KG1 (cell line): ENCODE data around the gene HMGCL.
"Not testable (repeated sequence)": the region's sequence is repeated elsewhere in the genome, so short reads cannot be mapped to it uniquely, and the experiment has no call there.

Experiments used
- DNase-seq: peaks from one replicate; lab custom pipeline; 2025; lab: John Stamatoyannopoulos, UW

HMGCL gene

DNA sequence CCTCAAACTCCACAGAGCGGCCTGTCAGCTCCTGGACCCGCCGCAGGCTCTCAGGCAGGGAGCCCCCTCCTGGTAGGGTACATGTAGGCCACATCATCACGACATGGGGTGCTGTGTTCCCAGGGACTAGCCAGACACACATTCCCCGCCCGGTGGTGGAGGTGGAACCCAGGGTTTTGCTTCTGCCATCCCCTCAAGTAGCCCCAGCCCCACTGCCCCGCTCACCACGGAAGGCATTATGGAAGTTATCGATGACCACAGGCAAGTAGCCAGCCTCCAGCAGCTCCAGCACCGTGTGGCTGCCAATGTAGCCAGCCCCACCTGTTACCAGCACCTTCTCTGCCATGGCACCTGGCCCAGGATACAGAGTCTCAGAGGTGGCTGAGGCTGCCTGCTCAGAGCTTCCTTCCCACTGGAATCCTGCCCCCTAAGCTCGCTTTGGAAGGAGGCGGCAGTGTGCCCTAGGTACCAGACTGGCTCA, 26.5 kb downstream of the HMGCL start:
- DNase-seq = no peak

DNA sequence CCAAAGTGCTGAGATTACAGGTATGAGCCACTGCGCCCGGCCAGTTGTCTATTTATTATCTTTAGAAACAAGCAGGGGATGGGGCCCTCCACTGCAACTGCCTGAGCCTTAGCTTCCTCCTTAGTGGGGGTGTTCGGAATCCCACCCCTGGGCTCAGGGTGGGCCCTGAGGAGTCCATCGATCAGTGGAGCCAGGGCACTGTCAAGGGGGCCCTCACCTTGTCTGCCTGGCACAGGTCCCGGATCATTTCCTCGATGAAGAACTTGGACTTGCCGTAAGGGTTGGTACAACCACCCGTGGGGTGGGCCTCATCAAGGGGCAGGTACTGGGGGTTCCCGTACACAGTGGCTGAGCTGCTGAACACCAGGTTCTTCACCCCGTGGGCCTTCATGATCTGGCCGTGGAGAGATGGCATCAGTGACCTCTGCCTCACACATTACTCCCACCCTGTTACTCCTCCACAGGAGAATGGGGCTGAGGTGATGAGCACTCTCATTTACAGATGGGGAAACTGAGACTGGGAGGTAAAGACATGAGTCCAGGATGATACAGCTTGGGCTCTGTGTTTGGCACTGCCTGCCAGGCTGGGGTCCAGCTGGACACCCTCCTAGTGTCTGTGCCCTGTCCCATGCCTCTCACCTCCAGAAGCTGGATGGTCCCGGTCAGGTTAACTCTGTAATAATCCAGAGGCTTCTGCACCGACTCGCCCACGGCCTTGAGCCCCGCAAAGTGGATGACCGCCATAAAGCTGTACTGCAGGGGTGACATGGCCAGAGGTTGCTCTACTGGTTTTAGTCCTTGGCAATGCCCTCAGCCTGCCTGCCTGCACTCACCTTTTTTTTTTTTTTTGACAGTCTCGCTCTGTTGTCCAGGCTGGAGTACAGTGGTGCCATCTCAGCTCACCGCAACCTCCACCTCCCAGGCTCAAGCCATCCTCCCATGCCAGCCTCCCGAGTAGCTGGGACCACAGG, 27.5 kb downstream of the HMGCL start:
- no peak for DNase-seq

DNA sequence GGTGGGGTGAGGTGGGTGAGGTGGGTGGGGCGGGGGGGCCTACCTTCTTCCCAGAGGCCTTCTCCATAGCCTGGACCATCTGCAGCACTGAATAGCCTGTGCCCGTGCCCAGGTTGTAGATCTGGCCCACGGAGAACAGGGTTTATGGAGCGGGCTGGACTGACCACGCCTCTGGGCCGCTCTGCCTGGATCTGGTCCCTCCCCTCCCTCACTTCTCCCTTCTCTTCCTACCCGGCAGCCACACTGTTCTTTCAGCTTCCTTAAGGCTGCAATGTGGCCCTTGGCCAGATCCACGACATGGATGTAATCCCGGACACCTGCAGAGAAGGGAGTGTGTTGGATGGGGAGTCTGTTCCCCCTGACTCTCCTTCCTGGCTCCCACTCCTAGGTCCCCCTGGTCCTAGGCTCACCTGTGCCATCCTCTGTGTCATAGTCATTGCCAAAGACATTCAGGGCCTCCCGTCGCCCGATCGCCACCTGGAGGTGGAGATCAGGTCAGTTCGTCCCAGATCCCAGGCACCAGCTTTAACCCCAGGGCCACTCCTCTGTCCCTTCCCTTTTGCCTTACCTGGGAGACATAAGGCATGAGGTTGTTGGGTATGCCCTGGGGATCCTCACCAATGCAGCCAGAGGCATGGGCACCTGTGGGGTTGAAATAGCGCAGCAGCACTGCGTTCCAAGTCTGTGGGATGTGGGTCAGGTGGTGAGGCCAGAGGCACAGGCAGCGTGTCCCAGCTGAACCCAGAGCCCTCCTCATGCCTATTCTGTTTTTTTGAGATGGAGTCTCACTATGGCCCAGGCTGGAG, 28.6 kb downstream of the HMGCL start:
- no peak for DNase-seq

DNA sequence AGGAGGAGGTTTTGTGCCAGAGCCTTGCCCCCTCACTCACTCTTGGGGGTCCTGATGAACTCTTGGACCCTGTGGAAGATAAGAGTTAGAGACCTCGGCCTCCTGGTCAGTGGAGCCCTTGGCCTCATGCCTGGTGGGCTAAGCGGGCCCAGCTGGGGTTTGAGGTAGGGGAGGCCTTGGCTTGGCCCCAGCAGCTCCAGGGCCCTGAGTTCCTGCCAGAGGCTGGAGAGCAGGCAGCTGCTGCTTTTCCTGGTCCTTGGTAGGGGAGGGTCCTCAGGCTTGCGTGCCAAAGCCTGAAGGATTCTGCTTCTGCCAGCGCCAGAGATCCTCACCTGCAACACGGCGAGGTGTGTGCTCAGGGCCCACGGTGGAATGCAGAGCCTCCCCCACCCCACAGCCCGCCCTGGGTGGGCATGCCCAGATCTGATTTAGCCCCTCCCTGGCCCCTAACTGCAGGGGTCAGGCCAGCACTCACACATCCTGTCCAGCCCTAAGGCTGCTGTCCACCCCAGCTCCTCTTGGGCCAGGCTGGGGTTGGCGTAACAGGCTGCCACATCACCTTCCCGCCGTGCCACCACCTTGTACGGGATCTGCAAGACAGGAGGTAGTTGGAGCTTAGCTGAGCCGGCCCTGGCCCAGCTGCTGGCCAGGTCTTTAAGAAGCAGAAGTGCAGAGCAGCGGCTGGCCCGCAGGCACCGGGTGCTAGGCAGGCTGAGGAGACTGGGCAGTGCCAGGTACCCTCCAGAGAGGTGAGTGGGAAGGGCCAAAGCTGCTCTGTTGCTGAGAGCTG, 29.4 kb downstream of the HMGCL start:
- DNase-seq = no peak

DNA sequence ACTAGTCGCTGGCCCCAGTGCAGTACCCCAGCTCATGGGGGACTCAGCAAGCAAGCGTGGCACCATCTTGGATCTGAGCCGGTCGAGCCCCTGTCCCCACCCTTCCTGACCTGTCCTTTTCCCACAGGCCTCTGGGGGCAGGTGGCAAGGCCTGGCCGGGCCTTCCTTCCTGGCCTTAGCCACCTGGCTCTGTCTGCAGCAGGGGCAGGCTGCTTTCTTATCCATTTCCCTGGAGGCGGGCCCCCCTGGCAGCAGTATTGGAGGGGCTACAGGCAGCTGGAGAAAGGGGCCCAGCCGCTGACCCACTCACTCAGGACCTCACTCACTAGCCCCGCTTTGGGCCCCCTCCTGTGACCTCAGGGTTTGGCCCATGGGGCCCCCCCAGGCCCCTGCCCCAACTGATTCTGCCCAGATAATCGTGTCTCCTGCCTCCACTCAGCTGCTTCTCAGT, 30.5 kb downstream of the HMGCL start:
- DNase-seq = not testable (repeated sequence)

DNA sequence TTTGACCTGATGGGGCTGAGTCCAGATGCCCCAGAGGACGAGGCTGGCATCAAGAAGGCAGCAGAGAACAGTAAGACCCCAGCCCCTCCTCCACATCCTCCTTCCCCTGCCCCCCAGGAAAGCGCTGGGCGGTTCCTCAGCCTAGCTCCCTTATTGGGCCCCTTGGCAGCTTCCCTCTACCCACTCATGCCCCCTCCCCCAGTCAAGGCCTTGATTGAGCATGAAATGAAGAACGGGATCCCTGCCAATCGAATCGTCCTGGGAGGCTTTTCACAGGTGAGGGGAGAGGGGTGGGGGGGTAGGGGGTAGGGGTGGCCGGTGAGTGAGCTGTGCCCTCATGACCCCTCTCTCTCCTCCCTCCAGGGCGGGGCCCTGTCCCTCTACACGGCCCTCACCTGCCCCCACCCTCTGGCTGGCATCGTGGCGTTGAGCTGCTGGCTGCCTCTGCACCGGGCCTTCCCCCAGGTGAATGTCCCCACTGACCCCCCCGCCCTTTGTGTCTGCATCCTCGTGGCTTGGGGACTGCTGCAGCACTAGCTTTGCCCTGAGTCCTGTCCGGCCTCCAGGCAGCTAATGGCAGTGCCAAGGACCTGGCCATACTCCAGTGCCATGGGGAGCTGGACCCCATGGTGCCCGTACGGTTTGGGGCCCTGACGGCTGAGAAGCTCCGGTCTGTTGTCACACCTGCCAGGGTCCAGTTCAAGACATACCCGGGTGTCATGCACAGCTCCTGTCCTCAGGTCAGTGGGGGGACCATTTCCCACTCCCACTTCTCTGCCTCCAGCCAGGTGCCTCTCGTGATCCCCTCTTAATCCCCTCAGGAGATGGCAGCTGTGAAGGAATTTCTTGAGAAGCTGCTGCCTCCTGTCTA, 31.1 kb downstream of the HMGCL start:
- no peak for DNase-seq

DNA sequence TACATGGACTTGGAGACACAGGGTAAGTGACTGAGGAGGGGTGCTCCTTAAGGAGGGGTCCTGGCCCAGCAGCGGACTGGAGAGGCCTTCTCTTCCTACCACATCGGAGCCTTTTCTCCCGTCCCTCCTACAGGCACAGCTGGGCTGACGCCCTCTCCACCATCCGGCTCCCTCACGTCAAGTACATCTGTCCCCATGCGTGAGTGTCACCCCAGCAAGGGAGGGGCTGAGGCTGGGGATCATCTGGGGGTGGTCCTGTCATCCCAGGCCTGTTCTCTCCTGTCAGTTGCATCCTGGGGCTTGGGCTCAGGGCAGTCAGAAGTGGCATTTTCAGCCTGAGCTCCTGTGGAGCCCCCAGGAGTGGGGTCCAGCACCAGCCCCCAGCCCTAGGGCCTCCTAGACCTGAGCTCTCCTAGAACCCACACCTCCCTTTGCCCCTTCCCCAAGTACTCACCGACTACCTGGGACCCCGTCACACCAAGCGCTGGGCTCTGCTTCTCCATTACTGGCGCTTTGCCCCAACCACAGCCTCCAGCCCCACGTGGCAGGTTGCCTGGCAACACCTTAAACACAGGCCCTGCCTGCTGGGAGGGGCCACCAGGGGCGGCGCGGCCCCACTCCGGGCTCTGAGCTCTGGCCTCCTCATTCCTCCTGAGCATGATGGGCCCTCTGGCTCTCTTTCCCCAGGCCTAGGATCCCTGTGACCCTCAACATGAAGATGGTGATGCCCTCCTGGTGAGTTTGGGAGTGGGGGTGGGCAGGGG, 32.0 kb downstream of the HMGCL start:
- DNase-seq = no peak

DNA sequence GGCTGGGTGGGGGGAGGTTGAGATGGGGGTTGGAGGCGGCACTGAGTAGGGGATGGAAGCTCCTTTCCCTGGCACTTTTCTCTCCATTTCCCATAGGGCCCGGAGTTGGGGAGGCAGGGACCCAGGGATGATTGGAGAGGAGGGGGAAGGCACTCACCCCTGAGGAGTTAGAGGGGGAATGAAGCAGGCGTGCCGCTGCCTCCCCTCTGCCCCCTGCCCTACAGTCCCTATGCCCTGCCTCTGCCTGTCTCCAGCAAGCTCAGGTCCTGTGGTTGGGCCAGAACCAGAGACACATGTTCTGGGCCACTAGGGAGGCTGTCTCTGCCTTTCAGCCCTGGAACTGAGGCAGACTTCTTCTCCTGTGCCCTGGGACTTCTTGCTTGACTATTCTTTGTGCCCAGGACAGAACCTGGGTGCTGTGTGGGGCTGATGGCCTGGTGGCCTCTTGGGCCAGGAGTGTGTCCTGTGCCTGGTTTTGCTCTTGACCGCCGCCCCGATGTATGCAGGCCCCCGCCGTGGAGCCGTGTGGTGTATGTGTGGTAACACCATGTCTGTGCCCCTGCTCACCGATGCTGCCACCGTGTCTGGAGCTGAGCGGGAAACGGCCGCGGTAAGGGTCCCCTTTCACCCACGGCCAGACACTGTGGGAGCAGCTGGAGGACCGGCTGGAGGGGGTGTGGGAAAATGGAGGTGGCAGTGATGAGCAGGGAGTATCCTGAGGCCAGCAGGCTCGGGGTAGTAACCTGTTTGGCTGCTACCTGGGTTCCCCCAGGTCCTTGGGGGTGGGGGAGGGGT, 32.9 kb downstream of the HMGCL start:
- DNase-seq = no peak

DNA sequence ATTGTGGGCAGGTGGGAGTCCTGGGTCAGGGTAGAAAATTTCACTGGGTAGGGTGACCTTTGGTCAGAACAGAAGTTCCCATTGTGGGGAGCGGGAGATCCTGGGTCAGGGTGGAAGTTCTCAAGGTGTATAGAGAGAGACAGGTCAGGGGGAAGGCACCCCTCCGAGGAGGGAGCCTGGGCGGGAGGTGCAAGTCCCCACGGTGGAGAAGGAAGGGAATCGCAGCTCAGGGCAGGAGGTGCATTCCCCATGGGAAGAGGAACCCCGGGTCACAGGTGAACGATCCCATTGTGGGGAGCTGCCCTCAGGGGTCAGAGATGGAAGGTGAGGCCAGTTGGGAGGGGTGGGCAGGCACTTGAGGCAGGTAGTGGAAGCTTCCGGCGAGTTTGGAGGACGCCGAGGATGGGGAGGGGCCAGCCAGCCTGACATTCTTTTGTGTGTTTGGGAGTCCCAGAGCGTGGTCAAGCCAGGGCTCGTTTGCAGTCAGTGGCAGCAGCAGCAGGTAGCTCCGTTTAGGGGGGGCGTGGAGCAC, 33.6 kb downstream of the HMGCL start:
- DNase-seq = no peak

DNA sequence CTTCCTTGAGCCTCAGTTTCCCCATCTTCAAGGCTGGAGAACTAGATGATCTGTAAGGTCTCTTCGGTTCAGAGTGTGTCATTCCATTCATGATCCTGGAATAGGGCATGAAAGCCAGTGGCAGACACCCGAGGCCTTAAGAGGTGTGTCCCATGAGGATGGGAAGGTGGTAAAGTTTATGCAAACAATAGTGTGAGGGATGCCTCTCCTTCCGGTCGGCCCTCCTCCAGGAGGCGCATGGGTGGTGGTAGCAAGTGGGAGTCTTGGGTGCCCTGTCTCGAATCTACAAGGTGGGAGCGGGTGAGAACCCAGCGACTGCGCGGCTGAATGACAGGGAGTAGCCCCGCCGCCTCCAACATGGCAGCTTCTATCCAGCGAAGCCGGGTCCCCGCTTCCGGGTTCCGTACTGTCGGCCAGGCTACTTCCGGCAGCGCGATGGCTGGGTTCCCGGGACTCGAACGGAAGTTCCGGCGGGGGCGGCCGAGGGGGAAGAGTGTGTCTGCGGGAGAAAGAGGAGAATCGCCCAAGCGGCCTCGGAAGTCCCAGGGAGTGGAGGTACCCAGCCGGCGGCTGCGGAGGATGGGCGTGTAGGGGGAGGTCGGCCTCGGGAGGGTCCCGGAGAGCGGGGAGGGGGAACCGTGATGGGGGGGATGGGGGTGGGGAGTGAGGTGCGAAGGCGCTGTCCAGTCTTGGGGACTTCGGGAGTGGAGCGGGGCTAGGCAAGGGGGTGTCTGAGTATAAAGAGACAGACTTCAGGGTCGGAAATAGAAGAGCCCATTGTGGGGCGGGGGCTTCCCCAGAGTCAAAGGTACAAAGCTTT, 34.3 kb downstream of the HMGCL start, which contains the start of gene LYPLA2:
Gene LYPLA2, plus strand, starts transcription at position 450 of the 820 bp plus-strand sequence. CDS start 1,538 bp downstream, outside the sequence.
- peak; percentile 48 for DNase-seq

DNA sequence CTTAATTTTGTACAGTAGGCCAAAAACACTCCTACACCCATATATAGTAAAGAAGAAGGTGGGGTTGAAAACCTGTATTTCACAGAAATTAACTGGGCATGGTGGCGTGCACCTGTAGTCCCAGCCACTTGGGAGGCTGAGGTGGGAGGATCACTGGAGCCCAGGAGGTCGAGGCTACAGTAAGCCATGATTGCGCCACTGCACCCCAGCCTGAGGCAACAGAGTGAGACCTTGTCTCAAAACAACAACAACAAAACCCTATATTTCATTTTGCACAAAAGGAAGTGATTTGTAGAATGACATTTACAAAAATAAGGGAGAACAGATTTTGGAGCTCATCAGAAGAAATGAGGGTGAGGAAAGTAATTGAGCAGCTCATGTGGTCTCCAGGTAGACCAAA, 36.5 kb downstream of the HMGCL start:
- DNase-seq = no peak

DNA sequence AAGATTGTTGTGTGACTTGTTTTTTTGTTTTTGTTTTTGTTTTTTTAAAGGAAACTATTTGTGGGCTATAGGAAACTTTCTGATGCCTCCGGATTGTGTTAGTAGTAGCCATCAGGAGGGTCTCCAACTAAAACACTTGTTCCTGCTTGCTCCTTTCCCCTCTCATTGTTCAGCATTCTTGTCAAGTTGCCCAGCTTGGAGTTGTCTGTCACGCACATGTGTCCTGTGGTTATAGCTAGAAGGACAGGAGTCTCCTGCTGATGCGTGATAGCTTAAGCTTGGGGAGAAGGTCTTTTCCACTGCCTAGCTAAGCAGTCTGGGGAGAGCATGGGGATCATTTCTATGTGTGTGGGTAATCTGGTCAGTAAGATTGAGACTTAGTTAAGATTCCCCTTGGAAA, 37.5 kb downstream of the HMGCL start:
- DNase-seq = no peak

DNA sequence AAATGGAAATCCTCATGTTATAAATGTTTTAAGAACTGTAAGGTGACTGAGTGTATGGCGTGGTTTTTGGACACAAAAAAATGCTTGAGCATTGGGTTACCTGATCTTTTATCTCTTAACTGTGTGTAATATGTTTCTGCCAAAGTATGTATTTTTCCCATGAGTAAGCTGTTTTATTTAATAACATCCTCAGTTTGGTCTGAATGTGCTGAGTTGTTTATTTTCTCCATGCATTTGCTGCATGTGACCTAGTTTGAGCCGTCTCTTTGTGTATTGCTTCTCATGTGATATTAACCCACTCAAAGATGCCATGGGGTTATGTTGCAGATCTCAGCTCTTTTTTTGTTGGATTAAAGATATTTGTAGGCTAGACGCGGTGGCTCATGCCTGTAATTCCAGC, 40.4 kb downstream of the HMGCL start:
- DNase-seq = no peak

DNA sequence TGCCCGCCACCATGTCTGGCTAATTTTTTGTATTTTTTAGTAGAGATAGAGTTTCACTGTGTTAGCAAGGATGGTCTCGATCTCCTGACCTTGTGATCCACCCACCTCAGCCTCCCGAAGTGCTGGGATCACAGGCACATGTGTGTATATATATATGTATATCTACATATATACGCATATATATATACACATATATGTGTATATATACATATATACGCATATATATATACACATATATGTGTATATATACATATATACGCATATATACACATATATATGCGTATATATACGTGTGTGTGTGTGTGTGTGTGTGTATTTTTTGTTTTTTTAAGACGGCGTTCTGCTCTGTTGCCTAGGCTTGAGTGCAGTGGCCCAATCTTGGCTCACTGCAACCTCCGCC, 42.1 kb downstream of the HMGCL start:
- not testable (repeated sequence) for DNase-seq

DNA sequence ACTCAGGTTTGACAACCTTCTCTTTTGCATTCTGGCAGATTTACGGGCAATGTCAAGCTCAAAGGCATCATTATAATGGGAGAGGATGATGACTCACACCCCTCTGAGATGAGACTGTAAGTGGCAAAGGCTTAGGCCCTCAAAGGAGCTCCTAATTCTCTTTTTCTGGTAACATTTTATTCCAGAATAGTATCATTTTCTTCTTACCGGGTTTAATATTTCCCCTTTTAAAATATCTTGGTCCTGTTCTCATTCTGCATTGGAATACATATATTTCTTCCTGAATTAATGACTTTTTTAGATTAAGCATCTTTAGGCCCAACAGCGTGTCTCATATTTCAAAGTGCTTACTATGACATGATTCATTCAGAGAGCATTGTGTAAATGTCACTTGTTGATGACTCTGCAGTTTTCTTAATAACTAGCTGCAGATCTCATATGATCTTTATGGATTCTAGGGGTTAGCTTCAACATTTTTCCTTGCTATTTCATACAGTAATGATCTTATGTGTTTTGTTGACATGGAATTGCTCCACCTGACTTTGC, 45.3 kb downstream of the HMGCL start:
- DNase-seq = no peak

DNA sequence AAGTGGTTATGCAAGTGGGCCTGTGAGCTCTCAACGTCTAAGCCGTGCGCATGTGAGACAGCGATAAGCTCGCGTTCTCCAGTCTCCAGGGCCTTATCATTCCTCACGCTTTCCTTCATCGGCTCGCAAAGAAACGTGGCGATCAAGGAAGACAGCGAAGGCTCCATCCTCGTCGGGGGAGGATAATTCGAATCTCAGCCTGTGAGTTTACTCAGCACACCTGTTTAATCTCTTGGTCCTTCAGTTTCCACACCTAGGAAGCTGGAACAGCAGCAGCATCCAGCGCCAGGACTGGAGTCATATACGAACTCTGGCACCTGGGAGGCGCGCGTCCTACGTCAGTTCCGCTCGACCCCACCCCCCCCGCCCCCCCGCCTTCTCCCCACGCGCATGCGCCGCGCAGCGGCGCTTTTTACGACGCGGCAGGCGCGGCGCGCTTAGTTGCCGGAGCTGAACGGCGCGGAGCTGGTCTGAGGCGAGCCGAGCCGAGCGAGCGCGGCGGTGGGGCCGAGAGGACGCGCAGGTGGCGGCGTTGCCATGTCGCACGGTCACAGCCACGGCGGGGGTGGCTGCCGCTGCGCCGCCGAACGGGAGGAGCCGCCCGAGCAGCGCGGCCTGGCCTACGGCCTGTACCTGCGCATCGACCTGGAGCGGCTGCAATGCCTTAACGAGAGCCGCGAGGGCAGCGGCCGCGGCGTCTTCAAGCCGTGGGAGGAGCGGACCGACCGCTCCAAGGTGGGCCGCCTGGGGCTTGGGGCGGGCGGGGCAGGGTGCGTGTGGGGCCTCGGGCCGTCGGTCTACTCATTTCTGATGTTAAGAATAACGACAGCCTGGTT, 47.0 kb downstream of the HMGCL start, which contains the start of gene PITHD1:
Gene PITHD1, plus strand, starts transcription at position 440 of the 836 bp plus-strand sequence. Its CDS starts 98 bp downstream, at position 538.
- DNase-seq = peak; percentile 68

DNA sequence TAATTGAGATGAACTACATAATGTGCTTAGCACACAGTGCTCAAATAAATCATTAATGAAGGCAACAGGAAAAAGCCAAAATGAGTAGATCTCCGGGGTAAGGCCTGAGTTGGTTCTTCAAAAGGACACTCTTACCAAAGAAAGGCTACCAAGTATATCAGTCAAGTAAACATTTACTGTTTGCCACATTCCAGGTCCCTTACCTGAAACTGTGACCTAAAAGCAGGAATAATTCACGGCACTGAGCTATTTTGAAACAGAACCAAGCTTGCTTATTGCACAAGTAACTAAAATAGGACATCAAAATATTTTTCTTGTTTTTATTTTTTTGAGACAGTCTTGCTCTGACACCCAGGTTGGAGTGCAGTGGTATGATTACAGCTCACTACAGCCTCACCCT, 49.0 kb downstream of the HMGCL start:
- no peak for DNase-seq
